Measurements from ENCODE around the gene TUT1. TPM values are rescaled to one million over a fixed set of nuclear protein-coding genes. Genes with fewer than 3 reads are reported as not detected.
A peak's percentile ranks its signal among the peaks of the same experiment; 100 is the strongest.
"Not testable (repeated sequence)": the region's sequence is repeated elsewhere in the genome, so short reads cannot be mapped to it uniquely, and the experiment has no call there.

TUT1 gene
- total RNA-seq, 2 donors from 2014 or later: 11.1 to 26.2 TPM

DNA sequence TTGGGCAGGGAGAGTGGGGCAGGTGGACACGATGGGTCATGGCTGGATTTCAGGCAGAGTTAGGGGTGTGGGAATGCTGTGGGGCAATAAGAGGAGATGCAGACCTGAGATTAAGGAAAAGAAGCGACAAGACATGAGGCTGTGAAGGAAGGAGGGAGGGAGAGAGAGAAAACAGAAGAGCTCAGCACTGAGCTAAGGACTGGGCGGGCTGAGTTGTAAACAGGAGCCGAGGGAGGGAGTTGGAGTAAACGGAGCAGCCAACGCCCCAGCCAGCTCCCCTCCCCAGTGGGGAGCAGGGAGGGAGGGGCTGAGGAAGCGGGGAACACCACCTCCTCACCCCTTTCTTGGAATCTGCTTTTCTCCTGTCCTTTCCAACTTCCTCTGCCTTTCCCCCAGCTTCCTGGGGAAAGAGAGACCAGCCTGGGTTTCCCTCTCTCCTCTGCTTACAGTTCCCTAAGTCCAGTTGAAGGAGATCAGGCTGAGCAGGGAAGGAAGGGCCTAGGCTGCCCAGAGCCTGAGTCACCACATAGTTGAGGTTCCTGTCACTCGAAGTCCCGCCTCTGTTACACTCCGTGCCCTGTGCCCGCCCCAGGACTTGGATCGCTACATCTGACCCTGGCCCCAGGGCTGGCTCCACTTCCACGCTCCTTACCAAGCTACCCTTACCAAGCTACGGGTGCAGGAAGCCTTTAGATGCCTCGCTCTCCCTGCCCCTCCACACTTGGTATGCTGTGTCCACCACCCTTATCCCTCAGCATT lies 38.1 kb downstream of the TUT1 start:
- no peaks in the 10 kb centered on the region for H3K27me3 ChIP-seq
- intact Hi-C loops (cut with DNase I): no loop called here

DNA sequence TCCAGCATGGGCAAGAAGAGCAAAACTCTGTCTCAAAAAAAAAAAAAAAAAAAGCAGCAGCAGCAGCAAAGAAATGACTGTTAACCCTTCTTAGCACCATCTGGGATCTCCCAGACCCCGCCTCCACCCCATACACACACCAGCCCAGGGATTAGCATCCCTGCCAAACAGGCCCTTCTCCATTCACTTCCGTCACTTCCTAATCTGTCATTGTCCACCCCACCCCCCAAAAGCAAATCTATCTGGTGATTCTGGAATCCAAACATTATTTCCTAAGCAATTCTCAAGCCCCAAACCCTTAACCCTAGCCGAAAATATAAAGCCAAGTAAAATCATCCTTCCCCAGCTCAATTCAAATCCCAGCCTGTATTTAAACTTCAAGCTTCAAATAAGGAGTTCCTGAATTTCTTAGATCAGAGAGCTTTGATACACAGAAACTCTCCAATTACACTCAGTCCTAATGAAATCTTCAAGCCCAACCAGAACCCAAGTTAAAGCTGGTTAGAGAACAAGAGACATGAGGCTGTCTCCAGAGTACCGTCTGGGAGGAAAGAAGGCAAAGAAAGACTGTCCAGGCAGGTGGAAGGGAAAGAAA lies 38.7 kb downstream of the TUT1 start:
- Histone ChIP-seq H3K36me3 (no peaks in the 10 kb centered on the region), H3K27me3 (no peaks in the 10 kb centered on the region), H3K4me1 (peaks cover 60% of the 10 kb centered on the region), H3K9me3 (no peaks in the 10 kb centered on the region), H3K27ac (peak overlapping the region; percentile 92), H3K9ac (ENCODE audit: low read depth in 2 of 2, low read length in 2 of 2) (peak overlapping the region; percentile 72 to 90), H3K4me3 (peak overlapping the region; percentile 8)
- intact Hi-C loops (cut with DNase I): no loop called here
- DNase-seq: peak; percentile 65
- TF ChIP-seq CTCF (IDR thresholded peaks at IDR 0.05): no peak

More for the DNA sequence above, 38.1 kb downstream of the TUT1 start:
- Histone ChIP-seq H3K4me1 (peaks cover 53% of the 10 kb centered on the region), H3K4me3 (peak overlapping the region; percentile 8), H3K36me3 (no peaks in the 10 kb centered on the region), H3K27ac (peak overlapping the region; percentile 92), H3K9me3 (no peaks in the 10 kb centered on the region), H3K9ac (ENCODE audit: low read depth in 2 of 2, low read length in 2 of 2) (peak overlapping the region; percentile 72 to 90)
- DNase-seq: peak; percentile 90
- TF ChIP-seq CTCF (IDR thresholded peaks at IDR 0.05): no peak

GRCh38 chr11:62550478-62550877 lies 40.8 kb downstream of the TUT1 start:
- H3K36me3 ChIP-seq; H3K9ac ChIP-seq (ENCODE audit: low read depth in 2 of 2, low read length in 2 of 2); H3K27me3 ChIP-seq; intact Hi-C loops (cut with DNase I); H3K4me3 ChIP-seq; DNase-seq; H3K27ac ChIP-seq; H3K9me3 ChIP-seq: not testable (repeated sequence)
- peaks cover 46% of the 10 kb centered on the region for H3K4me1 ChIP-seq

GRCh38 chr11:62548545-62549335 lies 42.6 kb downstream of the TUT1 start:
- intact Hi-C loops (cut with DNase I): no loop called here
- H3K4me3 ChIP-seq: no peak overlapping the region
- H3K27me3 ChIP-seq: no peaks in the 10 kb centered on the region
- TF ChIP-seq CTCF (IDR thresholded peaks at IDR 0.05): no peak
- H3K9ac ChIP-seq (ENCODE audit: low read depth in 2 of 2, low read length in 2 of 2): peak overlapping the region in 1 of 2 donors; percentile 58
- H3K27ac ChIP-seq: peak overlapping the region; percentile 96
- no peaks in the 10 kb centered on the region for H3K36me3 ChIP-seq
- DNase-seq: peak; percentile 85
- H3K4me1 ChIP-seq: peaks cover 38% of the 10 kb centered on the region
- H3K9me3 ChIP-seq: no peaks in the 10 kb centered on the region

GRCh38 chr11:62547691-62548281 lies 43.5 kb downstream of the TUT1 start:
- intact Hi-C loops (cut with DNase I): no loop called here
- Histone ChIP-seq H3K36me3 (no peaks in the 10 kb centered on the region), H3K27ac (peak overlapping the region; percentile 96), H3K4me3 (peak overlapping the region; percentile 67), H3K9me3 (no peaks in the 10 kb centered on the region), H3K27me3 (no peaks in the 10 kb centered on the region), H3K9ac (ENCODE audit: low read depth in 2 of 2, low read length in 2 of 2) (peak overlapping the region; percentile 66 to 99), H3K4me1 (peaks cover 43% of the 10 kb centered on the region)
- no peak for TF ChIP-seq CTCF (IDR thresholded peaks at IDR 0.05)
- DNase-seq: peak; percentile 45
